GM19468 (cell line): ENCODE results near the gene ZC3H12D.
"Not testable (repeated sequence)": the region's sequence is repeated elsewhere in the genome, so short reads cannot be mapped to it uniquely, and the experiment has no call there.

Source experiments
- ATAC-seq: cut with Tn5 transposase; IDR thresholded peaks from one replicate; pipeline ENCODE4 v1.9.1; 2021; ENCODE audit warnings: mild to moderate bottlenecking, moderate library complexity, moderate number of reproducible peaks; ENCODE audit not compliant: unreplicated experiment; ENCODE audit errors: extremely low read depth

The ZC3H12D gene

GRCh38 chr6:149484733-149485700, at the start of gene ZC3H12D:
Gene ZC3H12D (minus strand): TSS chr6:149485014. CDS start chr6:149474543, 10,471 bp downstream.
- ATAC-seq, result peak; percentile 40

- no peak for ATAC-seq
Observed at GRCh38 chr6:149529650-149530049, 44.8 kb upstream of the ZC3H12D start.

- no peak for ATAC-seq
Observed at GRCh38 chr6:149515494-149515893, 30.7 kb upstream of the ZC3H12D start.

- no peak for ATAC-seq
Observed at GRCh38 chr6:149513915-149514314, 29.1 kb upstream of the ZC3H12D start.

- ATAC-seq, result no peak
Observed at GRCh38 chr6:149510793-149511512, 26.1 kb upstream of the ZC3H12D start.

GRCh38 chr6:149508485-149508884, 23.7 kb upstream of the ZC3H12D start:
- no peak for ATAC-seq

- no peak for ATAC-seq
Observed at GRCh38 chr6:149503872-149504271, 19.1 kb upstream of the ZC3H12D start.

- ATAC-seq, result no peak
Observed at GRCh38 chr6:149503276-149503675, 18.5 kb upstream of the ZC3H12D start.

GRCh38 chr6:149501768-149502167, 17.0 kb upstream of the ZC3H12D start:
- no peak for ATAC-seq

GRCh38 chr6:149501201-149501600, 16.4 kb upstream of the ZC3H12D start:
- ATAC-seq, result no peak

- no peak for ATAC-seq
Observed at GRCh38 chr6:149500096-149500495, 15.3 kb upstream of the ZC3H12D start.

GRCh38 chr6:149499066-149499465, 14.3 kb upstream of the ZC3H12D start:
- ATAC-seq, result no peak

- no peak for ATAC-seq
Observed at GRCh38 chr6:149497365-149497764, 12.6 kb upstream of the ZC3H12D start.

GRCh38 chr6:149496597-149496996, 11.8 kb upstream of the ZC3H12D start:
- ATAC-seq, result not testable (repeated sequence)

GRCh38 chr6:149495349-149496016, 10.7 kb upstream of the ZC3H12D start:
- ATAC-seq, result not testable (repeated sequence)

- ATAC-seq, result not testable (repeated sequence)
Observed at GRCh38 chr6:149494810-149495209, 10.0 kb upstream of the ZC3H12D start.

- ATAC-seq, result no peak
Observed at GRCh38 chr6:149493761-149494320, 9.0 kb upstream of the ZC3H12D start.

GRCh38 chr6:149492798-149493343, 8.1 kb upstream of the ZC3H12D start:
- no peak for ATAC-seq

GRCh38 chr6:149489967-149490366, 5.2 kb upstream of the ZC3H12D start:
- ATAC-seq, result no peak

- no peak for ATAC-seq
Observed at GRCh38 chr6:149488815-149489214, 4.0 kb upstream of the ZC3H12D start.
